ENCODE measurements around the gene TRIM7. TPM values are rescaled to one million over a fixed set of nuclear protein-coding genes. Genes with fewer than 3 reads are reported as not detected.

The TRIM7 gene
- total and polyA plus RNA-seq, 9 of the 15 experiments (the other 6 are each of a cell fraction or from before 2014, with no cell fraction given) = 2.6 to 14.9 (median 8.9) TPM

- BruUV-seq (replicated peaks) = no TSS peak
- no peak for FAIRE-seq
- no peak overlapping the region; the same call in 1 of the 2 replicates for H3K4me2 ChIP-seq (ENCODE audit: insufficient read depth, low read length)
- CTCF ChIA-PET (ENCODE audit: low intra/inter-chr PET ratio) = no interaction called here
- POLR2A ChIA-PET = no interaction called here
- H3K9ac ChIP-seq (ENCODE audit: insufficient read depth in 1 of 2, low read depth in 2 of 2, low read length in 2 of 2) = peak overlapping the region in 1 of 2 experiments; percentile 70; a peak in 2 of 4 replicates
- ATAC-seq = no peak
- H3K4me3 ChIP-seq = no peak overlapping the region
- WGBS (ENCODE audit: insufficient coverage, low coverage, missing lambda C conversion rate) = 95% methylated on average over 42 of the region's 49 CpGs
- intact Hi-C loops (cut with micrococcal nuclease) = loop anchor here (5.0 kb wide), 1 partner anchor 47 kb away; no protein-coding TSS in a partner anchor
- H3K9me1 ChIP-seq (ENCODE audit: control insufficient read depth, insufficient read depth, low read length) = no peaks in the 10 kb centered on the region
- no peak for DNase-seq (ENCODE audit: extremely low read depth in 1 of 4, low spot score in 3 of 4)
- TF ChIP-seq MTA1 (IDR thresholded peaks at IDR 0.05; ENCODE audit: borderline replicate concordance) (no peak), THRAP3 (IDR thresholded peaks at IDR 0.05; ENCODE audit: borderline replicate concordance) (no peak), CEBPG (CRISPR knock-in tag; IDR thresholded peaks at IDR 0.05) (peak; percentile 29; the same call in 1 of the 2 replicates), CEBPG (tag; conservative IDR thresholded peaks at IDR 0.05 in 1 of 2, IDR thresholded peaks at IDR 0.05 in 1 of 2) (peak in 1 of 2 experiments; percentile 74; a peak in 2 of 4 replicates), MLLT1 (IDR thresholded peaks at IDR 0.05) (peak in 1 of 2 experiments; percentile 79; a peak in 2 of 4 replicates), ZBTB33 (CRISPR knock-in tag; IDR thresholded peaks at IDR 0.05) (peak; percentile 50; the same call in 1 of the 2 replicates), MAX (CRISPR knock-in tag; IDR thresholded peaks at IDR 0.05) (peak; percentile 12; the same call in 1 of the 2 replicates), CEBPB (tag; IDR thresholded peaks at IDR 0.05) (peak; percentile 81)
- no peaks in the 10 kb centered on the region for H3K9me3 ChIP-seq (replicated peaks; ENCODE audit: control insufficient read depth, insufficient read depth, low read depth, low read length)
- peaks cover 10% of the 10 kb centered on the region for H3K79me2 ChIP-seq (ENCODE audit: control insufficient read depth, insufficient read depth, low read length)
- H3K27me3 ChIP-seq (ENCODE audit: control insufficient read depth in 2 of 2, insufficient read depth in 2 of 2, low read length in 2 of 2) = no peaks in the 10 kb centered on the region
- no peak overlapping the region; the same call in 1 of the 2 replicates for H2AFZ ChIP-seq (ENCODE audit: low read depth, low read length)
- peaks cover 4 to 51% of the 10 kb centered on the region in 2 experiments; a peak in 4 of 5 replicates for H3K4me1 ChIP-seq (replicated peaks in 1 of 2; ENCODE audit: control insufficient read depth in 2 of 2, insufficient read depth in 2 of 2, low read length in 2 of 2)
- H4K20me1 ChIP-seq (replicated peaks; ENCODE audit: control insufficient read depth, insufficient read depth, low read length) = no peaks in the 10 kb centered on the region
- no peak overlapping the region for H3K27ac ChIP-seq (ENCODE audit: extremely low read depth, low read depth, low read length)
- no peaks in the 10 kb centered on the region for H3K36me3 ChIP-seq (ENCODE audit: control insufficient read depth, insufficient read depth, low read length)
- in situ Hi-C loops (cut with MboI) = no loop called here
These were observed 14.5 kb upstream of the TRIM7 start for GRCh38 chr5:181219262-181220177.
